ENCODE measurements around the gene SERPINA12.

SERPINA12 gene

GRCh38 chr14:94449930-94450329 is 59.3 kb downstream of the SERPINA12 start:
- no peak for TF ChIP-seq TAF1 (IDR thresholded peaks at IDR 0.05; ENCODE audit: borderline replicate concordance, insufficient read depth, low read length)
- no peak for TF ChIP-seq SIN3A (IDR thresholded peaks at IDR 0.05; ENCODE audit: borderline replicate concordance, insufficient read depth, low read length)
- no peak for TF ChIP-seq POLR2AphosphoS5 (IDR thresholded peaks at IDR 0.05; ENCODE audit: low read depth, low read length)
- no peak for TF ChIP-seq REST (IDR thresholded peaks at IDR 0.05; ENCODE audit: insufficient read depth in 1 of 2, low read depth in 2 of 2, low read length in 2 of 2)
- no peak for TF ChIP-seq FOXP2 (optimal IDR thresholded peaks at IDR 0.05; ENCODE audit: borderline replicate concordance, extremely low read depth, extremely low read length, insufficient read depth)

GRCh38 chr14:94448071-94448808 is 61.0 kb downstream of the SERPINA12 start:
- TF ChIP-seq REST (IDR thresholded peaks at IDR 0.05; ENCODE audit: insufficient read depth in 1 of 2, low read depth in 2 of 2, low read length in 2 of 2) (no peak), FOXP2 (optimal IDR thresholded peaks at IDR 0.05; ENCODE audit: borderline replicate concordance, extremely low read depth, extremely low read length, insufficient read depth) (no peak), POLR2AphosphoS5 (IDR thresholded peaks at IDR 0.05; ENCODE audit: low read depth, low read length) (no peak), TAF1 (IDR thresholded peaks at IDR 0.05; ENCODE audit: borderline replicate concordance, insufficient read depth, low read length) (no peak), SIN3A (IDR thresholded peaks at IDR 0.05; ENCODE audit: borderline replicate concordance, insufficient read depth, low read length) (no peak)

- no peak for TF ChIP-seq SIN3A (IDR thresholded peaks at IDR 0.05; ENCODE audit: borderline replicate concordance, insufficient read depth, low read length)
- no peak for TF ChIP-seq POLR2AphosphoS5 (IDR thresholded peaks at IDR 0.05; ENCODE audit: low read depth, low read length)
- TF ChIP-seq TAF1 (IDR thresholded peaks at IDR 0.05; ENCODE audit: borderline replicate concordance, insufficient read depth, low read length) = no peak
- TF ChIP-seq FOXP2 (optimal IDR thresholded peaks at IDR 0.05; ENCODE audit: borderline replicate concordance, extremely low read depth, extremely low read length, insufficient read depth) = no peak
- no peak for TF ChIP-seq REST (IDR thresholded peaks at IDR 0.05; ENCODE audit: insufficient read depth in 1 of 2, low read depth in 2 of 2, low read length in 2 of 2)
Observed at GRCh38 chr14:94447206-94447605, 62.1 kb downstream of the SERPINA12 start.

GRCh38 chr14:94446126-94446525 is 63.1 kb downstream of the SERPINA12 start:
- TF ChIP-seq POLR2AphosphoS5 (IDR thresholded peaks at IDR 0.05; ENCODE audit: low read depth, low read length) (no peak), SIN3A (IDR thresholded peaks at IDR 0.05; ENCODE audit: borderline replicate concordance, insufficient read depth, low read length) (no peak), FOXP2 (optimal IDR thresholded peaks at IDR 0.05; ENCODE audit: borderline replicate concordance, extremely low read depth, extremely low read length, insufficient read depth) (no peak), REST (IDR thresholded peaks at IDR 0.05; ENCODE audit: insufficient read depth in 1 of 2, low read depth in 2 of 2, low read length in 2 of 2) (no peak), TAF1 (IDR thresholded peaks at IDR 0.05; ENCODE audit: borderline replicate concordance, insufficient read depth, low read length) (no peak)
